Neural crest cell (in vitro differentiated cells): ENCODE results near the gene ANGPTL4. TPM values are rescaled to one million over a fixed set of nuclear protein-coding genes. Genes with fewer than 3 reads are reported as not detected.

Experiments
- DNase-seq: peaks from one replicate; pipeline ENCODE4 v3.0.0; 2021; ENCODE audit warnings: low read depth, mixed read lengths, low spot score
- H3K27ac Mint-ChIP-seq: one replicate; pipeline ENCODE4 v1.8.0; 2021; ENCODE audit warnings: mild to moderate bottlenecking, mixed read lengths; ENCODE audit not compliant: unreplicated experiment
- H3K27me3 Mint-ChIP-seq: 2 replicates; pipeline ENCODE4 v1.8.0; 2021; ENCODE audit warnings: low read depth, mild to moderate bottlenecking, mixed read lengths
- H3K36me3 Mint-ChIP-seq: 2 replicates; pipeline ENCODE4 v1.8.0; 2021; ENCODE audit warnings: low read depth, mild to moderate bottlenecking, mixed read lengths
- H3K4me1 Mint-ChIP-seq: 2 replicates; pipeline ENCODE4 v1.8.0; 2021; ENCODE audit warnings: mixed read lengths
- H3K4me3 Mint-ChIP-seq: one replicate; pipeline ENCODE4 v1.8.0; 2021; ENCODE audit warnings: mild to moderate bottlenecking, mixed read lengths
- H3K9me3 Mint-ChIP-seq: 2 replicates; pipeline ENCODE4 v1.8.0; 2021; ENCODE audit warnings: mixed read lengths
- CTCF ChIP-seq: fragments of 200-600 bp; sonication (generic); conservative IDR thresholded peaks from 2 replicates; pipeline ENCODE4 v1.5.0; 2021; ENCODE audit warnings: antibody characterized with exemption, mild to moderate bottlenecking
- total RNA-seq: library from RNA; stranded (reverse); gene quantifications from 2 replicates; pipeline ENCODE4 v1.2.1, GENCODE V29; 2021

The ANGPTL4 gene
- total RNA-seq, 1 donor from 2014 or later, result not detected

DNA sequence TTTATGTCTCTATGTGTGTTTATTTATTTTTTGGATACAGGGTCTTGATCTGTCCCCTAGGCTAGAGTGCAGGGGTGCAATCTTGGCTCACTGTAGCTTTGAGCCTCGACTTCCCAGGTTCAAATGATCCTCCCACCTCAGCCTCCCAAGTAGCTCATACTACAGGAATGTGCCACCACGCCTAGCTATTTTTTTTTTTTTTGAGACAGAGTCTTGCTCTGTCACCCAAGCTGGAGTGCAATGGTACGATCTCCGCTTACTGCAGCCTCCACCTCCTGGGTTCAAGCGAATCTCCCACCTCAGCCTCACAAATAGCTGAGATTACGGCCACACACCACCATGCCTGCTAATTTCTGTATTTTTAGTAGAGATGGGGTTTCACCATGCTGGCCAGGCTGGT is 5.0 kb upstream of the ANGPTL4 start:
- no peaks in the 10 kb centered on the region for H3K36me3 Mint-ChIP-seq
- no peak overlapping the region for H3K27ac Mint-ChIP-seq
- no peak for TF ChIP-seq CTCF
- H3K4me1 Mint-ChIP-seq, result peaks cover 16% of the 10 kb centered on the region
- no peak overlapping the region for H3K4me3 Mint-ChIP-seq
- no peak for DNase-seq
- H3K27me3 Mint-ChIP-seq, result peaks cover 26% of the 10 kb centered on the region
- no peaks in the 10 kb centered on the region for H3K9me3 Mint-ChIP-seq

GRCh38 chr19:8360196-8360595 is 3.8 kb upstream of the ANGPTL4 start:
- Mint-ChIP-seq H3K27me3 (peaks cover 38% of the 10 kb centered on the region), H3K27ac (no peak overlapping the region), H3K4me3 (no peak overlapping the region), H3K36me3 (no peaks in the 10 kb centered on the region), H3K4me1 (peaks cover 15% of the 10 kb centered on the region), H3K9me3 (no peaks in the 10 kb centered on the region)
- TF ChIP-seq CTCF, result no peak
- no peak for DNase-seq

DNA sequence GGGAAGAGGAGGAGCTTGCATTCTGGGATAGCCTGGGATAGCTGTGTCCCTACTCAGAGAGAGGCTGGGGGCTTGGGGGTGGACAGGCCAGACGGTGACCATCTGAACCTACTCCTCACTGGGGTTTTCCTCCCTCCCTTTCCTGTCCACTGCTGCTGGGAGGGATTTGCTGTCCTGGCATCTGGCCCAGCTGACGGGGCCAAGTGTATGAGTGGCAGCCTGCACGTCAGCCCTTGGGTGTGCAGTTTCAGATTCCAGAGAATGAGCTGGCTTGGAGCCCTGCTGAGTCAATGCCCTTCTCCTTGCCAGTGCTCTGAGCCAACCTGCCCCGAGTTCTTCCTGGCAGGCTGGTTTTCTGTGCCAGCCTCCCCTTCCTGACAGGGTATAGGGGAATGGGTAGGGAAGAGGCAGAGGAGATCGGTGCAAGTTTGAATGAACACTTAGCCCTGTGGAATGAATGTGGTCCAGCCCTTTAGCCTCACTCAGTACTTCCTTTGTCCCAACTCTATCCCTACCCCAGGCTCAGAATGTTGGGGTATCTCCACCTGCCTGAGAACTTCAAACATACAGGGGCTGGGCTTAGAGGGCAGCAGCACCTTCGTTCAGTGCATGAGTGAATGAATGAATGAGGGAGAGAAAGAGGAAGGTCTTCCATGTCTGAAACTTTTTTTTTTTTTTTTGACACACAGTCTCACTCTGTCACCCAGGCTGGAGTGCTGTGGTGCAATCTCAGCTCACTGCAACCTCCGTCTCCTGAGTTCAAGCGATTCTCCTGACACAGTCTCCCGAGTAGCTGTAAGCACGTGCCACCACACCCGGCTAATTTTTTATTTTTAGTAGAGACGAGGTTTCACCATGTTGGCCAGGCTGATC is 1.8 kb upstream of the ANGPTL4 start:
- H3K9me3 Mint-ChIP-seq, result no peaks in the 10 kb centered on the region
- no peak overlapping the region for H3K27ac Mint-ChIP-seq
- peaks cover 10% of the 10 kb centered on the region for H3K4me1 Mint-ChIP-seq
- H3K4me3 Mint-ChIP-seq, result no peak overlapping the region
- no peaks in the 10 kb centered on the region for H3K36me3 Mint-ChIP-seq
- TF ChIP-seq CTCF, result no peak
- DNase-seq, result no peak
- H3K27me3 Mint-ChIP-seq, result peaks cover 57% of the 10 kb centered on the region

GRCh38 chr19:8366121-8366581 is 2.2 kb downstream of the ANGPTL4 start:
- Mint-ChIP-seq H3K27me3 (peaks cover 62% of the 10 kb centered on the region), H3K4me3 (no peak overlapping the region), H3K27ac (no peak overlapping the region), H3K9me3 (no peaks in the 10 kb centered on the region), H3K4me1 (peaks cover 17% of the 10 kb centered on the region), H3K36me3 (no peaks in the 10 kb centered on the region)
- no peak for TF ChIP-seq CTCF
- DNase-seq, result no peak

GRCh38 chr19:8366961-8367326 is 3.0 kb downstream of the ANGPTL4 start:
- H3K36me3 Mint-ChIP-seq, result no peaks in the 10 kb centered on the region
- H3K4me3 Mint-ChIP-seq, result peak overlapping the region; percentile 11

More at GRCh38 chr19:8366961-8367326, 3.0 kb downstream of the ANGPTL4 start:
- H3K27ac Mint-ChIP-seq, result no peak overlapping the region
- DNase-seq, result no peak
- H3K9me3 Mint-ChIP-seq, result no peaks in the 10 kb centered on the region
- TF ChIP-seq CTCF, result no peak
- peaks cover 58% of the 10 kb centered on the region for H3K27me3 Mint-ChIP-seq
- H3K4me1 Mint-ChIP-seq, result peaks cover 17% of the 10 kb centered on the region
